H1 (cell line): ENCODE data around the gene LRRC27. TPM values are rescaled to one million over a fixed set of nuclear protein-coding genes. Genes with fewer than 3 reads are reported as not detected.

ENCODE experiments used
- CTCF ChIA-PET: fragments of 300-600 bp; sonication (Branson Sonifier 250); formaldehyde crosslinking; loops from one replicate; lab custom pipeline; 2021; ENCODE audit not compliant: partially characterized antibody; lab: Charles Lee
- POLR2A ChIA-PET: fragments of 300-600 bp; sonication (Branson Sonifier 250); formaldehyde crosslinking; loops from one replicate; lab custom pipeline; 2021; ENCODE audit warnings: inconsistent platforms; ENCODE audit not compliant: partially characterized antibody; lab: Charles Lee
- DNase-seq, 2 experiments: peaks; one replicate each; pipeline versions ENCODE4 v3.0.0 to v3.0.0-alpha.2; 2010 to 2022; ENCODE audit warnings: low spot score in 2 of 2, low read depth in 1 of 2, mixed read lengths in 1 of 2
- FAIRE-seq: peaks from 2 replicates; lab custom pipeline; 2011; peaks lifted over from hg19 to GRCh38; lab: Jason Lieb, UNC
- H2AFZ ChIP-seq: 2 replicates; pipeline ENCODE4 v1.8.1; 2012; ENCODE audit warnings: low read length, inconsistent platforms
- H2AK5ac ChIP-seq: 2 replicates; pipeline ENCODE4 v1.6.1; 2013; ENCODE audit warnings: low read depth, low read length
- H2BK120ac ChIP-seq: replicated peaks from 2 replicates; pipeline ENCODE3; 2013; ENCODE audit warnings: low read depth, low read length, inconsistent platforms
- H2BK12ac ChIP-seq: 2 replicates; pipeline ENCODE4 v1.6.1; 2013; ENCODE audit warnings: low read depth, low read length
- H2BK15ac ChIP-seq: 2 replicates; pipeline ENCODE4 v1.6.1; 2013; ENCODE audit warnings: low read length
- H2BK20ac ChIP-seq: 2 replicates; pipeline ENCODE4 v1.6.1; 2013; ENCODE audit warnings: low read length
- H2BK5ac ChIP-seq: 2 replicates; pipeline ENCODE4 v1.6.1; 2013; ENCODE audit warnings: low read depth, low read length
- H3K14ac ChIP-seq: 2 replicates; pipeline ENCODE4 v1.6.1; 2013; ENCODE audit warnings: inconsistent platforms; ENCODE audit not compliant: insufficient read length
- H3K18ac ChIP-seq: 2 replicates; pipeline ENCODE4 v1.6.1; 2013; ENCODE audit warnings: low read length; ENCODE audit errors: extremely low read depth
- H3K23ac ChIP-seq: 2 replicates; pipeline ENCODE4 v1.6.1; 2013; ENCODE audit warnings: inconsistent platforms; ENCODE audit not compliant: insufficient read length
- H3K23me2 ChIP-seq: 2 replicates; pipeline ENCODE4 v1.6.1; 2013; ENCODE audit warnings: low read depth, low read length
- H3K27ac ChIP-seq: 2 replicates; pipeline ENCODE4 v1.6.1; 2011; ENCODE audit warnings: low read depth, low read length, inconsistent platforms
- H3K27me3 ChIP-seq, 4 experiments: replicated peaks in 1 of 4; 1 replicate in 1 of 4; 2 replicates in 3 of 4; pipeline versions ENCODE4 v1.6.1 to v1.8.1; 2011 to 2013; ENCODE audit warnings: low read length in 3 of 4, mild to moderate bottlenecking in 3 of 4, inconsistent platforms in 2 of 4, mixed read lengths in 2 of 4, moderate library complexity in 1 of 4; ENCODE audit not compliant: control insufficient read depth in 3 of 4, insufficient read depth in 3 of 4; ENCODE audit errors: extremely low read depth in 1 of 4
- H3K36me3 ChIP-seq, 4 experiments: 2 replicates each; pipeline versions ENCODE4 v1.6.1 to v1.8.1; 2011 to 2013; ENCODE audit warnings: mild to moderate bottlenecking in 4 of 4, low read length in 3 of 4, moderate library complexity in 2 of 4, control low read depth in 1 of 4, inconsistent platforms in 1 of 4; ENCODE audit not compliant: insufficient read depth in 4 of 4, control insufficient read depth in 2 of 4
- H3K4ac ChIP-seq: replicated peaks from 2 replicates; pipeline ENCODE3; 2013; ENCODE audit warnings: low read length, low read depth, mixed read lengths, inconsistent platforms; ENCODE audit not compliant: insufficient read length
- H3K4me1 ChIP-seq, 4 experiments: replicated peaks in 1 of 4; 1 replicate in 1 of 4; 2 replicates in 3 of 4; pipeline versions ENCODE4 v1.6.1 to v1.8.1; 2011 to 2013; ENCODE audit warnings: low read length in 3 of 4, inconsistent platforms in 2 of 4, mixed read lengths in 1 of 4; ENCODE audit not compliant: insufficient read depth in 4 of 4, control insufficient read depth in 3 of 4
- H3K4me2 ChIP-seq, 2 experiments: 2 replicates each; pipeline versions ENCODE4 v1.6.1 to v1.8.1; 2011 to 2013; ENCODE audit warnings: low read depth in 2 of 2, low read length in 2 of 2, control low read depth in 1 of 2, inconsistent platforms in 1 of 2, mild to moderate bottlenecking in 1 of 2; ENCODE audit not compliant: insufficient read depth in 1 of 2
- H3K4me3 ChIP-seq, 4 experiments: fragments of 200-600, 300-600 bp in 1 of 4; sonication (generic), shearing (Covaris generic), sonication (Bioruptor Twin) in 1 of 4; 2 replicates each; pipeline versions ENCODE4 v1.5.1 to v1.8.1; 2011 to 2016; ENCODE audit warnings: low read length in 4 of 4, low read depth in 3 of 4, control low read depth in 2 of 4, inconsistent platforms in 2 of 4, mild to moderate bottlenecking in 2 of 4, mixed read lengths in 1 of 4, moderate library complexity in 1 of 4; ENCODE audit not compliant: insufficient read depth in 2 of 4; ENCODE audit errors: extremely low read depth in 1 of 4
- H3K56ac ChIP-seq: replicated peaks from 2 replicates; pipeline ENCODE3; 2013; ENCODE audit warnings: low read depth, mild to moderate bottlenecking, mixed read lengths, low read length, inconsistent platforms; ENCODE audit not compliant: insufficient read length
- H3K79me1 ChIP-seq: 2 replicates; pipeline ENCODE4 v1.6.1; 2013; ENCODE audit warnings: low read depth, low read length, control low read depth
- H3K79me2 ChIP-seq, 2 experiments: 2 replicates each; pipeline versions ENCODE4 v1.6.1 to v1.8.1; 2012 to 2013; ENCODE audit warnings: low read length in 2 of 2, mild to moderate bottlenecking in 2 of 2, inconsistent platforms in 1 of 2; ENCODE audit not compliant: insufficient read depth in 2 of 2, control insufficient read depth in 1 of 2
- H3K9ac ChIP-seq, 4 experiments: replicated peaks in 1 of 4; 1 replicate in 1 of 4; 2 replicates in 3 of 4; pipeline versions ENCODE4 v1.6.1 to v1.8.1; 2011 to 2013; ENCODE audit warnings: low read depth in 3 of 4, low read length in 3 of 4, control low read depth in 2 of 4, mild to moderate bottlenecking in 2 of 4, moderate library complexity in 2 of 4, inconsistent platforms in 1 of 4; ENCODE audit errors: extremely low read depth in 1 of 4
- H3K9me3 ChIP-seq, 2 experiments: 2 replicates each; pipeline versions ENCODE4 v1.6.1 to v1.8.1; 2012 to 2013; ENCODE audit warnings: mild to moderate bottlenecking in 2 of 2, moderate library complexity in 2 of 2, control low read depth in 1 of 2, inconsistent platforms in 1 of 2, low read depth in 1 of 2, low read length in 1 of 2, mixed read lengths in 1 of 2; ENCODE audit not compliant: insufficient read depth in 2 of 2
- H4K20me1 ChIP-seq, 2 experiments: replicated peaks in 1 of 2; 2 replicates each; pipeline versions ENCODE3 to v1.8.1; 2011 to 2013; ENCODE audit warnings: inconsistent platforms in 2 of 2, low read length in 2 of 2, mild to moderate bottlenecking in 1 of 2; ENCODE audit not compliant: insufficient read depth in 2 of 2, control insufficient read depth in 1 of 2
- H4K5ac ChIP-seq: 2 replicates; pipeline ENCODE4 v1.6.1; 2013; ENCODE audit warnings: low read length, low read depth, mixed read lengths, inconsistent platforms; ENCODE audit not compliant: insufficient read length
- H4K8ac ChIP-seq: 2 replicates; pipeline ENCODE4 v1.8.0; 2013; ENCODE audit warnings: mild to moderate bottlenecking, moderate library complexity, low read length, inconsistent platforms; ENCODE audit not compliant: insufficient read depth; ENCODE audit errors: extremely low read depth
- H4K91ac ChIP-seq: replicated peaks from 2 replicates; pipeline ENCODE3; 2013; ENCODE audit warnings: low read length, mixed read lengths, inconsistent platforms; ENCODE audit not compliant: insufficient read length
- CEBPB ChIP-seq: IDR thresholded peaks from 2 replicates; pipeline ENCODE4 v1.6.1; 2012; ENCODE audit warnings: low read depth, low read length
- EZH2 ChIP-seq: fragments of 200-600 bp; sonication (generic); IDR thresholded peaks from 2 replicates; pipeline ENCODE4 v1.7.1; 2012; ENCODE audit warnings: low read depth, mild to moderate bottlenecking, moderate library complexity, low read length, inconsistent platforms; ENCODE audit not compliant: severe bottlenecking
- FOSL1 ChIP-seq: IDR thresholded peaks from 2 replicates; pipeline ENCODE4 v1.6.1; 2011; ENCODE audit warnings: mild to moderate bottlenecking, low read depth, low read length, moderate library complexity; ENCODE audit not compliant: insufficient read depth
- JUND ChIP-seq: IDR thresholded peaks from 2 replicates; pipeline ENCODE4 v1.6.1; 2011; ENCODE audit warnings: mild to moderate bottlenecking, improper control_type of control experiment, low read length
- RBBP5 ChIP-seq: IDR thresholded peaks from 2 replicates; pipeline ENCODE4 v1.7.1; 2012; ENCODE audit warnings: low read depth, mild to moderate bottlenecking, inconsistent platforms, low read length, moderate library complexity, borderline replicate concordance
- WGBS, 2 experiments: shearing (Covaris generic) in 1 of 2; methylation state at CpG; one replicate each; pipeline versions ENCODE4 v1.1.6 to v1.1.7; 2013 to 2015; ENCODE audit warnings: low lambda C conversion rate in 2 of 2, mixed read lengths in 2 of 2, inconsistent platforms in 1 of 2, low coverage in 1 of 2, missing lambda C conversion rate in 1 of 2; ENCODE audit not compliant: insufficient replicate concordance in 2 of 2, insufficient coverage in 1 of 2, insufficient read length in 1 of 2; ENCODE audit errors: extremely low coverage in 1 of 2, missing lambda C conversion rate in 1 of 2; 5-methylcytosine and 5-hydroxymethylcytosine counted together
- polyA plus RNA-seq, 7 experiments: library from polyadenylated mRNA; depleted of rRNA in 3 of 7; stranded (reverse) in 5 of 7; unstranded in 2 of 7; fragments of >200 nt in 5 of 7; fragments of 200-250 nt in 2 of 7; gene quantifications; 1 replicate in 5 of 7; 2 replicates in 1 of 7; 4 replicates in 1 of 7; pipeline versions ENCODE4 v1.2.1 to v1.2.3, GENCODE V29; 2011 to 2013; ENCODE audit warnings: missing spikeins in 2 of 7, mixed read lengths in 2 of 7
- total RNA-seq: library from RNA; stranded (reverse); fragmentation: NEBNext Ultra II Directional; extraction: Animal tissue kit (Norgen Biotek cat#: 25700); gene quantifications from 2 replicates; pipeline ENCODE4 v1.2.1, GENCODE V29; 2021

Gene LRRC27
- total and polyA plus RNA-seq, 2 of the 8 experiments (the other 6 are each of a cell fraction or from before 2014, with no cell fraction given) = 1.2 to 3.8 TPM

- Histone ChIP-seq H3K18ac (no peak overlapping the region), H3K27me3 (no peaks in the 10 kb centered on the region), H3K4me3 (no peak overlapping the region), H3K23ac (no peak overlapping the region), H2AFZ (no peak overlapping the region), H3K4me1 (no peaks in the 10 kb centered on the region; a peak in 1 of 7 replicates), H2BK20ac (no peak overlapping the region), H3K23me2 (no peaks in the 10 kb centered on the region), H2BK15ac (no peak overlapping the region), H2BK12ac (no peak overlapping the region), H3K56ac (no peak overlapping the region), H3K79me2 (peaks cover 0 to 14% of the 10 kb centered on the region in 2 experiments; a peak in 1 of 4 replicates), H4K91ac (no peak overlapping the region), H4K5ac (no peak overlapping the region), H2AK5ac (no peak overlapping the region), H3K4ac (no peak overlapping the region), H3K36me3 (no peaks in the 10 kb centered on the region; a peak in 1 of 8 replicates), H2BK120ac (no peak overlapping the region), H4K8ac (no peak overlapping the region), H3K4me2 (no peak overlapping the region), H3K27ac (no peak overlapping the region), H3K9me3 (no peaks in the 10 kb centered on the region), H3K14ac (no peak overlapping the region), H3K79me1 (peaks cover 7% of the 10 kb centered on the region; the same call in 1 of the 2 replicates), H4K20me1 (peaks cover 0 to 2% of the 10 kb centered on the region in 2 experiments), H3K9ac (no peak overlapping the region), H2BK5ac (no peak overlapping the region)
- DNase-seq (no peak), FAIRE-seq (no peak)
- ChIA-PET POLR2A (no interaction called here), CTCF (no interaction called here)
- WGBS, 2 experiments = 100% methylated on average over 1 of the region's 1 CpG; no CpG with 5 or more reads in 1 of the 2 experiments
- TF ChIP-seq JUND (no peak), RBBP5 (no peak), FOSL1 (no peak), EZH2 (no peak), CEBPB (no peak)
Observed at GRCh38 chr10:132324186-132324585, 7.8 kb upstream of the LRRC27 start.
